ENCODE measurements around the gene ARRDC2. TPM values are rescaled to one million over a fixed set of nuclear protein-coding genes. Genes with fewer than 3 reads are reported as not detected.

Gene ARRDC2
- total RNA-seq, 1 experiment from 2014 or later, result 15.5 TPM

- no peak for TF ChIP-seq EZH2 (IDR thresholded peaks at IDR 0.05; ENCODE audit: low read depth)
- TF ChIP-seq CTCF (conservative IDR thresholded peaks at IDR 0.05), result no peak
- no peaks in the 10 kb centered on the region for H3K4me1 ChIP-seq (replicated peaks; ENCODE audit: insufficient read depth)
- H4K20me1 ChIP-seq (ENCODE audit: insufficient read depth), result no peaks in the 10 kb centered on the region
- H3K9me3 ChIP-seq (ENCODE audit: insufficient read depth, low read depth), result no peaks in the 10 kb centered on the region
- H3K4me2 ChIP-seq, result no peak within 1 kb of the TSS
- CTCF ChIA-PET, result no interaction called here
- H3K27ac ChIP-seq, result no peak within 1 kb of the TSS
- no TSS peak for BruUV-seq (replicated peaks)
- peaks cover 16% of the 10 kb centered on the region; the same call in 1 of the 2 replicates for H3K27me3 ChIP-seq (ENCODE audit: insufficient read depth, low read depth)
- no peaks in the 10 kb centered on the region for H3F3A ChIP-seq (ENCODE audit: insufficient read depth, low read depth)
- no peaks in the 10 kb centered on the region for H3K36me3 ChIP-seq (ENCODE audit: low read depth)
- H2AFZ ChIP-seq, result no peak within 1 kb of the TSS
- POLR2A ChIA-PET (ENCODE audit: unreplicated experiment), result no interaction called here
- intact Hi-C loops (cut with micrococcal nuclease; ENCODE audit: unreplicated experiment), result no loop called here
- H3K79me2 ChIP-seq (ENCODE audit: low read depth), result no peaks in the 10 kb centered on the region
- DNase-seq, result no peak
- no peak within 1 kb of the TSS for H3K4me3 ChIP-seq
- no peaks in the 10 kb centered on the region for H3K9me2 ChIP-seq (ENCODE audit: insufficient read depth)
These were observed 41.3 kb upstream of the ARRDC2 start, which contains the start of gene KCNN1 for GRCh38 chr19:17966550-17967256. KCNN1 (plus strand) TSS chr19:17967107; CDS start chr19:17973889, 6,782 bp downstream.

- Histone ChIP-seq H3K79me2 (ENCODE audit: low read depth) (no peaks in the 10 kb centered on the region), H3F3A (ENCODE audit: insufficient read depth, low read depth) (no peaks in the 10 kb centered on the region), H3K4me3 (no peak overlapping the region), H3K9me2 (ENCODE audit: insufficient read depth) (no peaks in the 10 kb centered on the region), H4K20me1 (ENCODE audit: insufficient read depth) (no peaks in the 10 kb centered on the region), H3K4me1 (replicated peaks; ENCODE audit: insufficient read depth) (no peaks in the 10 kb centered on the region), H3K4me2 (no peak overlapping the region), H2AFZ (no peak overlapping the region), H3K36me3 (ENCODE audit: low read depth) (no peaks in the 10 kb centered on the region), H3K27ac (no peak overlapping the region), H3K9me3 (ENCODE audit: insufficient read depth, low read depth) (no peaks in the 10 kb centered on the region), H3K27me3 (ENCODE audit: insufficient read depth, low read depth) (peaks cover 16% of the 10 kb centered on the region; the same call in 1 of the 2 replicates)
- no peak for DNase-seq
- intact Hi-C loops (cut with micrococcal nuclease; ENCODE audit: unreplicated experiment), result no loop called here
- no TSS peak for BruUV-seq (replicated peaks)
- TF ChIP-seq CTCF (conservative IDR thresholded peaks at IDR 0.05) (no peak), EZH2 (IDR thresholded peaks at IDR 0.05; ENCODE audit: low read depth) (no peak)
- POLR2A ChIA-PET (ENCODE audit: unreplicated experiment), result no interaction called here
- CTCF ChIA-PET, result no interaction called here
These were observed 40.5 kb upstream of the ARRDC2 start for GRCh38 chr19:17967257-17968051.

- no peaks in the 10 kb centered on the region for H4K20me1 ChIP-seq (ENCODE audit: insufficient read depth)
- H3F3A ChIP-seq (ENCODE audit: insufficient read depth, low read depth), result no peaks in the 10 kb centered on the region
- H3K4me3 ChIP-seq, result no peak overlapping the region
- no peak overlapping the region for H2AFZ ChIP-seq
- H3K36me3 ChIP-seq (ENCODE audit: low read depth), result no peaks in the 10 kb centered on the region
- BruUV-seq (replicated peaks), result no TSS peak
- H3K9me3 ChIP-seq (ENCODE audit: insufficient read depth, low read depth), result no peaks in the 10 kb centered on the region
- intact Hi-C loops (cut with micrococcal nuclease; ENCODE audit: unreplicated experiment), result no loop called here
- ChIA-PET CTCF (no interaction called here), POLR2A (ENCODE audit: unreplicated experiment) (interaction anchor here (0.7 kb wide), 1 partner anchor 17 kb away, joined by 3 read pairs; no protein-coding TSS in a partner anchor)
- no peak overlapping the region for H3K27ac ChIP-seq
- H3K4me1 ChIP-seq (replicated peaks; ENCODE audit: insufficient read depth), result no peaks in the 10 kb centered on the region
- TF ChIP-seq EZH2 (IDR thresholded peaks at IDR 0.05; ENCODE audit: low read depth) (no peak), CTCF (conservative IDR thresholded peaks at IDR 0.05) (no peak)
- no peaks in the 10 kb centered on the region for H3K79me2 ChIP-seq (ENCODE audit: low read depth)
- H3K9me2 ChIP-seq (ENCODE audit: insufficient read depth), result no peaks in the 10 kb centered on the region
- H3K4me2 ChIP-seq, result no peak overlapping the region
- H3K27me3 ChIP-seq (ENCODE audit: insufficient read depth, low read depth), result peaks cover 16% of the 10 kb centered on the region
- no peak for DNase-seq
These were observed 39.6 kb upstream of the ARRDC2 start for GRCh38 chr19:17968362-17968761.

Measured in PC-9 (cell line).